Dedifferentiated amniotic fluid mesenchymal stem cell (primary cell): Measurements from ENCODE around the gene CEP63.
"Not testable (repeated sequence)": the region's sequence is repeated elsewhere in the genome, so short reads cannot be mapped to it uniquely, and the experiment has no call there.

ENCODE experiments used
- DNase-seq: peaks from one replicate; pipeline ENCODE4 v3.0.0-alpha.2; 2016; ENCODE audit errors: extremely low spot score

The CEP63 gene

DNA sequence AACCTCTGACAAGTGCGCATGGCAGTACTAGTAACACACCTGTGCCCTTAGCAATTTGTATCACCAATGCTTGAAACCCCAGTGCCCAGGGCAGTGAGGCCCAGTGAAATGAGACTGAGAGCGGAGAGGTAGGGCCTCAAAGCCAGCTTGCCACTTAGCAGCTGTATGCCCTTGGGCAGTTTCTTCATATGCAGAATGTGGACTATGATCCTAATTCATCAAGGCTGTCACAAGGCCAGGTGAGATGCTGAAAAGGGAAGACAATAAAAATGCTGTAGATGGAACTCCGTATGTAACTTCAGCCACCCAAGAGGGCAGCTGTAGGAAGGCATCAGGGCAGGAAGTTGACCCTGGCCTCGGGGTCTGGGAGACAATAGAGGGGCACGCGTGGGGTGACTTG is 90.6 kb downstream of the CEP63 start:
- DNase-seq, result no peak

DNA sequence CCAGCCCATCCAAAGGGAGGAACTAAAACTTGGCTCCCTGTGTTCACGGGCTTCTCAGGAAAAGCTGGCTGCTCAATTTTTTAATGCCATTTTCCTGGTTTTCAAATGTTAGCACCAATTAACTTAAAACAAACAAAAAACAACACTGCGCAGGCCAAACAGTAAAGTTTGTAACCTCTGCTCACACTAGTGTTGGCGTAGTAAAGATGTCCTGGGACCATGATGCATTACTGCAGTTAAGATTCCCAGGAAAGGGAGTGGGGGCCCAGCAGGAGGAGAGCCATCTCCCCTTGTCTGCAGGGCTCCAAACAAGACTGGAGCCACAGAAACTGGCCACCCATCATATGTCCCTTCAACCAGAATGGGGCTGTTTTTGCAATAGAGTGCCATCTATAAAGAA is 91.0 kb downstream of the CEP63 start:
- no peak for DNase-seq

DNA sequence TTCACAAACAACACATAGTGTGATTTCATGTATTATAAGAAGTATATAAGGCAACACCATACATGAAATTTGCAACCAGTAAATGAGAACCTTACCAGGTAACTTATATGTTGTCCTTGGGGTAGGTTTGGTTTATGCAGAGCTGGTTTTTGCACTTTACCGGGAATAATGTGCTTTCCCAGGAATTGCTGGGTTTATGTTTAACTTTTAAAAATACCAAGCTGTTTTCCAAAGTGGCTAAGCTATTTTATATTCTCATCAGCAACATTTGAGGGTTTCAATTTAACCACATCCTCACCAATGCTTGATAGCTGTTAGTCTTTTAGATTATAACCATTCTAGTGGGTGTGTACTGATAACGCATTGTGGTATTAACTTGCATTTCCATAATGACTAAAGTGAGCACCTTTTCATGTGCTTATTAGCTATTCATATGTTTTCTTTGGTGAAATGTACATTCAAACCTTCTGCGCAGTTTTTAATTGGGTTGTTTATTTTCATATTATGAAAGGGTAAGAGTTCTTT is 93.3 kb downstream of the CEP63 start:
- no peak for DNase-seq

DNA sequence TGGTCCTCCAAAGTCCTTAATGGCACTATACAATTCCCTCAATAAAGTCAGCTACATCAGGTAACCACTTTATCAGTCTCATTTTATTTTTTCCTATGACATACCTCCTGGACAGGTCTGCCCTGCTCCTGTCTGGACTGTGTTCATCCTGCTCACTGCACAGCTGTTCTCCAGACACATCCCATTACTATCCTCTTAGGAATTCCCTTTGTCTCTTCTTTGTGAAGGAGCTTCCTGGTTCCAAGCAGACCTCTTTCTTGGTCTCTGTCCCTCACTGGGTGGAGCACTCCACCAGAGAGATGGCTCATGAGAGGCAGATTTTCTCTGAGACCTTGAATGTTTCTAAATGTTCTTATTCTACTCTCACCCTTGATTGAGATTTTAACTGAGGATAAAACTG is 104.9 kb downstream of the CEP63 start:
- DNase-seq, result no peak

DNA sequence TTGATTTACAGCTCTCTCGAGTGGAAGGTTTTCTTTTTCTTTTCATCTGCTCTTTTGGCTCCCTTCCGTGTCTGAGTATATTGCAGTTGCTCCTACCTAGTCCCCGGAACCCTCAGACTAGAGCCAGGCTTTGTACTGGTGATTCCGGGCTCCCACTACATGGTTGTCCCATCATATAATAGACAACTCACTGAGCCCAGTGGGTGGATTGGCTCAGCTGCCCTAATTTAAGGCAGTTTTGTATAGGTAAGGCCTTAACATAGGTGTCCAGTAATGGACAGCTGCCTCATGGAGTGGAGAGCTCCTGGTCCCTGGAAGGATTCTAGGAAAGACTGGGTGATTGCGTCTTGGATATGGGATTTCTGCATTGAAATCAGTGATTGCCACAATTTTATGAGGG is 106.9 kb downstream of the CEP63 start:
- no peak for DNase-seq

DNA sequence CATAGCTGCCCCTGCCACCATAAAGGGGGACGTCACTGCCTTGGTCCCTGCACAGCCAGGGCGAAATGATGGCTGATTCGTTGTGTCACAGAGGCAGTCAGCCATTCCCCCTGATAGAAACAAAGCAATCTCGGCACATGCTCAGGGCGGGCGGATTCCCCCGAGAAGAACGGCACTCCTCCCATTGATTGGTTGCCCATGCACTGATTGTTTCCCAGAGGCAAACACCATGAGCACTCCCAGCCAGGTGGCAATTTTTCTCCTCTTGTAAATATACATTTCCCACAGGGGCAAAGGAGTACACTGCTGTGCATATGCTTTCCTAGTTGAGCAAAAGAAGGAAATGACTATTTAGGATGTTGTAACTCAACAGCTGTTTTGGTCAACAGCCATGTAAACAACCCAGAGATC is 108.5 kb downstream of the CEP63 start:
- DNase-seq, result no peak

DNA sequence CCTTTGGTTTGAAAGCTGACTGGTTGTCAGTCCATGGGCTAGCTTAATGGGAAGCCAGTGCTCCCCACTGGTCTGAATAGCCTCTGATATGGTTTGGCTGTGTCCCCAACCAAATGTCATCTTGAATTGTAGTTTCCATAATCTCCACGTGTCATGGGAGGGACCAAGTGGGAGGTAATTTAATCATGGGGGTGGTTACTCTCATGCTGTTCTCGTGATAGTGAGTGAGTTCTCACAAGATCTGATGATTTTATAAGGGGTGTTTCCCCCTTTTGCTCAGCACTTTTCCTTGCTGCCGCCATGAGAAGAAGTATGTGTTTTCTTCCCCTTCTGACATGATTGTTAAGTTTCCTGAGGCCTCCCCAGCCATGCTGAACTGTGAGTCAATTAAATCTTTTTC is 109.1 kb downstream of the CEP63 start:
- not testable (repeated sequence) for DNase-seq

DNA sequence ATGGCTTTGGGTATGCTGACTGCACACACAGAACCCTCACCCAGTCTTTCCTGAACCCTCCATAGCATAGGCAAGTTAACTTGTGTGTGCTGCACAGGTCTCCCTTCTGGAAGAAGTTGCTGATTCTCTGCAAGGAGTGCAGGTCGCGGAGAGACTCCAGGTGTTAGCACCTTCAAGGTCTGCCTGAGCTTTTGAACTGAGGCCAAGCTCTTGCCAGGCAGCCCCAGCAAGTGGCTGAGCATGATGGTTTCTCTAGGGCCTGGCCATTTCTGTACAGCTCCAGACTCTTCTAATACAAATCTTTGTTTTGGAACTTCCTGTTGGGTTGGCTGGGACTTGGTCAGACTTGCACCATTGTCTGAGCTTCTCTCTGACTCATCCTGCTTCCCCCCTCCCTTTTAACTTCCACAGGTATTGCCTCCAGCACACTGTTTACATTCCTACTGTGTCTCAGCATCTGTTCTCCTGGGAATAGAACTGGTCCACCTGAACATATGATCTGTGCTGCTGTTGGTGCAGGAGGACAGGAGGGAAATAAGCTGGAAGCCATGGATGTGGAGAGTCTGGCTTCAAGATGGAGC is 111.6 kb downstream of the CEP63 start:
- no peak for DNase-seq

DNA sequence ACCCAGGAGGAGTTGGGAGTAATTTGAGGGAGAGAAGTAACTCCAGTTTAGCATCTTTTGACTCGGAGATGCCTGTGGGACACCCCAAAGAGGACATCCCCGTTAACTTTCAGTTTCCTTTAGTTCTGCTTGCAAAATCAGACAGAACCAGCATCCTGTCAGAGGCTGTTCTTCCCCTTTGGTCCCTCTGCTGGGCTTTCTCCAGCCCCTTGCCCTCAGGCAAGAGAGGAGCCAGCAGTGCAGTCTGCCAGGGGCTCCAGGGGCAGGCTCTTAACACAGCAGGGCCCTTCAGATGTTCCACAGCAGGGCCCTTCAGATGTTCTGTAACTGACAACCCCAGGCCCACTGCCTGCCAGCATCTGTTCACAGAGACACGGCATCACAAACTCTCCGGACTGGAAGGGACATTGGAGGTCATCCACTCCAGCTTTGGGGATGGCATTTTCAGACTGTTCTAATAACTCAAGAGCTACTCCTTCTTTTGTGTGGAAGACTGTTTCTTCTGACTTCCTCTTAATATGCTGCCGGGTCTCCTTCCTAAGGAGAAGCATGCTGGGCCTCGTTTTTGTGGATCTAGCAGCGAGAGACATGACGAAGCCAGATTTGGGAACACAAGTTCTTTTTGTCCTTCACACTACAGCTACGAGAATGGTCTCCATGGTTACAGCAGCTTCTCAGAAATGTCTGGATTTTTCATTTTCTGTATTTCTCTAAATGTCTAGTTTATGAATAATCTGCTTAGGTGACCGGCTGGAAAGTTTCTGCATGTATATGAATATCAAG is 113.1 kb downstream of the CEP63 start:
- no peak for DNase-seq

DNA sequence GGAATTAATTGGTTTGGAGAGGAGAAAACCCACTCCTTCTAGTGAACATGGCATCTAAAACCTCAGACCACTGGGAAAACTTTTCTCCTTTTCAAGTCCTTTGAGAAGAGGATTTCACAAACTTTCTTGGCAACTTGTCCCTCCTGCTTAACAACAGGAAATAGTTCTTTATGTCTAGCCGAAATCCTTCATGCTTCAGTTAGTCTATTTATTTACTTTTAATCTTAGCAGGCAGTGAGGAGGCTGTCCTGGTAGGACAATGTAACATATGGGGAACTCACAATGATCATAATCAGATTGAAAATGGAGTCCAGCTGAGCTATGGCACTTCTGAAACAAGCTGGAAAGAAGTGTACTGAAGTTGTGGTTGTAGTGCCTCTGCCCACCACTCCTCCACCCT is 114.3 kb downstream of the CEP63 start:
- peak; percentile 60 for DNase-seq

DNA sequence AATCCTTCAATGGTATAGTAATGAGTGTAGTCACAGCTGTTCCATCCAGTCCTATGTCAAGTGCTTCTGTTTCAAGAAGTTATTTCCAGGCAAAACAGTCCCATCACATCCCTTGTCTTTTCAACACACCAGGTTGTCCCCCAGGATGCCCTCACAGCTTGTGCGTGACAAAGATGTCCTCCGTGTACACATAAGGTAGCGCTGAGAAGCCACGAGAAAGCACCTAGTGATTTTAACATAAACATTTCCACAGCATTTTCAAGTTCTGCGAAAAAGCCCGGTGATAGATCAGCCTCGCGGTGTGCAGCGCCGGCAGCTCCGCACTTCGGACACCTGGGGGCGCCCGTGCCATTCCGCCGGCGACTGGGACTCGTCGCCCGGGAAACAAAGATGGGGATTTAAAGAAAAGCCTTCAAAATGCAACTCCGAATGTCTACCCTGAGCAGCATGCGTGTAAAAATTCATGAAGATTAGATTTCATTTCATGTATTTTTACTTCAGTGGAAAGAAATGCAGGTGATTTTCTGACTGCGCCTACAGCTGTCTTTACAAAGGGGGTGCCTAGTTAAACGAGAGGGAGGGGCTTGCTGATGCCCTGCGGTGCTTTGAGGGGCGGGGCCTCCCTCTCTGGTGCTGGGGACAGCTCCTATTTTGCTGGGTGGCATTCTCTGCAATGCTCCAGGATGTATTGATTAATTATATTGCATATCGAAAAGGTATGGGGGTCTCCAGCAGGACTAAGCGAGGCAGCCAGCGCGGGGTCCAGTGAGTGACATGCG is 115.0 kb downstream of the CEP63 start:
- DNase-seq, result peak; percentile 52

DNA sequence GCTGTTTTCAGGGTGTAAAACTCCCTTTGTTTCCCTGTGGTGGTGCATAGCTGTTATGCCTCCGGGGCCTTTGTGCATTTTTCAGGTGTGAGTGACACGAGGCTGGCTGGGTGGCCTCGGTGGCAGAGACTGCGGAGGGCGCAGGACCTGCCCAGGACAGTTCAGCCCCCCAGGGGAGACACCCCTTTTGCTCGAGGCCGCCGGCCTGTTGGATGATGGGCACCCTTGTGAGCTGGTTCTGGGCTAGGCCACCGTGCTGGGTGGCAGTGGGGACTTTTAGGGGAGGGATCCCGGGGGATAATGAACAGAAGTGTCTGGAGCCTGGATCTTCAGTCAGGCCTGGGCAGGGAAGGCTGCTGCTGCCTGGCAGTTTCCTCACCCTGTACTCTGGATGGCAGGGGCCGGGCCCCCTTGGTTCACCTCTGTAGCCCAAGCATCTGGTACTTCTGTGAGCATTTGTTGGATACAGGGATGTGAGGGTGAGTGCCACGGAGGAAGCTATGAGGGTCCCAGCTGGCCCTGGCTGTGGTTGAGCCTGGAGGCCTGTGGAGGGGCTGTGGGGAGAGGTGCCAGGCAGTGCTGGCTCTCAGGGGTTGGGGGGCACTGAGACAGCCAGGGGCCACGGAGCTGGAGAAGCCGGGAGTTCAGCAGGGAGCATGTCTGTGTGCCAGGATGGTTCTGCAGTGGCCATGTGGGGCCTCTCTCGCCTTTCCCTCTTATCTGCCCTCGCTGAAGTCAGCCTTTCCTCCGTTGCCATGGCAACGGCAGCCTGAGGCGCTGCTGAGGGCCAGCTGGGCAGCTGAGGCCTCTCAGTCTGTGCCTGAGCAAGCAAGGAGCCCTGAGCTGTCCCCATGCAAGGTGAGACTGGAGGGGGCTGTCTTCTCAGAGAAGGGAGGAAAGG is 115.9 kb downstream of the CEP63 start:
- no peak for DNase-seq

DNA sequence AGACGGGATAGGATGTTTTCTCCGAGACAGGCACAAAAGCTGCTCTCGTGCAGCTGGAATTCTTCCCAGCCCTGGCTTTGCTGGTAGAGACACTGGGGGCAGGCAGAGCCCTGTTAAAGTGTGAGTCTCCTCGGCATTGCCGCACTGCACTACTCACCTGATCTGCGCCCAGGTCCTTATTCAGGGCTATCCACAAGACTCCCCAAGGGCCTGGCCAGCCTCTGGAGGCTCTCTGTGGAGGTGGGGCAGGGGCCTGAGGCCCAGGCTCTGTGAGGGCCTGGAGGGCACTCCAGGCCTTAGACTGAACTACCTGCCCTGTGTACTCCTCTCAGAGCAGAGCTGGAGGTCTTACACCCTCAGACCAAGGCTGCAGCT is 116.6 kb downstream of the CEP63 start:
- no peak for DNase-seq

DNA sequence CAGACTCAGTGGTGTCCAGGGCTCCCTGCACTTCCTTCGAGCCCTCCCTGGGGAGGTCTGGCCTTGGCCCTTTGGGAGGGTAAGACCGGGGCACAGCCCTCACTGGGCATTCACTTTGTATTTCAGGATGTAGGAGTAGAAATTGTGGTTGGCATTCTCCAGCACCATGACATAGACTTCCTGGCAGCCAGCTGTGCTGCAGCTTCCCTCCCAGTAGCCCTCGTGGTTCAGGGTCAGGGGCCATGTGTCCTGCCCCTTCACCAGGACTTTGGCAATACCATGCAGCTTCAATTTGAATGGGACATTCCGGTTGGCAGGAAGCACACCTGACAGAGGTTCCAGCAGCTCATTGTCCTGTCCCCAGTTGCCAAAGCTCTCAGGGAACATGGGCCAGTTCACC is 117.6 kb downstream of the CEP63 start:
- DNase-seq, result no peak

DNA sequence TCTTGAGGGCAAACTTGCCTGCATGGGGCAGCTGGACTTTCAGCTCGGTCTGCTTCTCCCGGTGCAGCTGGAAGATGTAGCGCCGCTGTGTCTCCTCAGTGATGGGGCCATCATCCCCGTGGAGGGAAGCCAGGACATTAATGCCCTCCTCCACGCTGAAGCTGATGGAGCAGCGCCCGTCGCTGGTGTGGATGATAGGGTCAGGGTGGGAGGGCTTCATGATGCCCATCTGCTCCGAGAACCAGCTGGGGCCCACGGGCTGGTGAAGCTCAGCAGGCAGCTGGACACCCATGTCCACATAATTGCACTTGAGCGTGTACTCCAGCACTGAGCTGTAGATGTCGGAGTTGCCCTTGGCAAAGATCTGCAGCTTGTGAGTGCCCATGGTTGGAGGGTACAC is 118.1 kb downstream of the CEP63 start:
- no peak for DNase-seq

DNA sequence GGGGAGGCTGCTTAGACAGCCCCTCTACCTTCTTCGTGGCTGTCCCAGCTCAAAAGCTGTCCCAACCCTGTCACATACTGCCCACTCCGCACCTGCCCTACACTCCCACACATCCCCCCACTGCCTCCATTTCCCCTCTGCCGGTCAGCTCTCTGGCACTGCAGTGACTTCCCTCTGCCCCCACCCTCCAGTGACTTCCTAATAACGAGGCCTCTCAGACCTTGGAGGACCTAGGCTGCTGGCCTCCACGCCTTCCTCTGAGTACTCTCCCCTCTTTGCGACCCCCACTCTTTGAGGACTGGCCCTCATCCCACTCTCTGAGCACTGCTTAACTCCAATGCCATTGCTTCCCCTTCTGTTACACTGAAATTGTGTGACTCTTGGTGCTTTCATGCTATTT is 119.7 kb downstream of the CEP63 start:
- no peak for DNase-seq

DNA sequence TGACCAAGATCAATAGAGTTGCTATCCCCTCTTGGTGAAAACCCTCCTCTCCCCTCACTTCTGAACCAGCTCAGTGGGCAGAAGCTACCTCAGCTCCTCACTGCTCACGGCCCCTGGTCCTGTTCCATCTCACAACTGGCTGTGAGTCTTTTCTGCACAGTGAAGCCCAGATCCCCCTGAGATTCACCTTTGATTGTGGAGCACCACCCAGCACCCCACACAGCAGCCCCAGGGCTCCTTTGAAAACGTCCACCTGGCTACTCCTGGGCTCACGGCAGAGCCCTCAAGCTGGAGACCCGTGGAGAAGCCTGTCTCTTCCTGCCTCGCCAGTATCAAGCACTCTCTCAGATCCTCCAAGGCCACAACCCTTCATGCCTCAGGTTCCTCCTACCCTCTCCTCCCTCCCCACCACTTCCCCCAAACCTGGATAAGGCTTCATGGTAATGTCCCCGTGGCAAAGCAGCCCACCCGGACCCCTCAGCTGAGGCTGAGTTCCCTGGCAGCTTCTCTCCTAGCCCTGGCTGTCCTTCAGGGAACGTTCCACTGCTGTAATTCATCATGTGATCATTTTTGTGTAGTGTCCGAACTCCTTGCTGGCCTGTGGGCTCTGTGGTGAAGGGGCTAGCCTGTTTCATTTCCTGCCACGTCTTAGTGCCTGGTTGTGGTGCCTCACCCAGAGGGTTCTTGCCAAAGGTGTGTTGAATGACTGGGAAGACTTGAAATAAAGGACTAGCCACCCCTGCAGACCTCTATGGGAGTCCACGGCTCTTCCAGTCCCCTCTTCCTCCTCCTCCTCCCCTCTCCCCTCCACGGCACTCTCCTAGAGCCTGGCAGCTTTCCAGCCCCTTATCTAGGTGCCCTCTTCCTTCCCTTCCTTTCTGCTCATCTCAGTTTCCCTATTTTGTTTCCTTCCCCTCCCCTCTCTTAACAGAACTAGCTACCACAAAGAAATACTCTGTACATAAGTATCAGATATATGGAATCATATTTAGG is 120.5 kb downstream of the CEP63 start:
- no peak for DNase-seq

DNA sequence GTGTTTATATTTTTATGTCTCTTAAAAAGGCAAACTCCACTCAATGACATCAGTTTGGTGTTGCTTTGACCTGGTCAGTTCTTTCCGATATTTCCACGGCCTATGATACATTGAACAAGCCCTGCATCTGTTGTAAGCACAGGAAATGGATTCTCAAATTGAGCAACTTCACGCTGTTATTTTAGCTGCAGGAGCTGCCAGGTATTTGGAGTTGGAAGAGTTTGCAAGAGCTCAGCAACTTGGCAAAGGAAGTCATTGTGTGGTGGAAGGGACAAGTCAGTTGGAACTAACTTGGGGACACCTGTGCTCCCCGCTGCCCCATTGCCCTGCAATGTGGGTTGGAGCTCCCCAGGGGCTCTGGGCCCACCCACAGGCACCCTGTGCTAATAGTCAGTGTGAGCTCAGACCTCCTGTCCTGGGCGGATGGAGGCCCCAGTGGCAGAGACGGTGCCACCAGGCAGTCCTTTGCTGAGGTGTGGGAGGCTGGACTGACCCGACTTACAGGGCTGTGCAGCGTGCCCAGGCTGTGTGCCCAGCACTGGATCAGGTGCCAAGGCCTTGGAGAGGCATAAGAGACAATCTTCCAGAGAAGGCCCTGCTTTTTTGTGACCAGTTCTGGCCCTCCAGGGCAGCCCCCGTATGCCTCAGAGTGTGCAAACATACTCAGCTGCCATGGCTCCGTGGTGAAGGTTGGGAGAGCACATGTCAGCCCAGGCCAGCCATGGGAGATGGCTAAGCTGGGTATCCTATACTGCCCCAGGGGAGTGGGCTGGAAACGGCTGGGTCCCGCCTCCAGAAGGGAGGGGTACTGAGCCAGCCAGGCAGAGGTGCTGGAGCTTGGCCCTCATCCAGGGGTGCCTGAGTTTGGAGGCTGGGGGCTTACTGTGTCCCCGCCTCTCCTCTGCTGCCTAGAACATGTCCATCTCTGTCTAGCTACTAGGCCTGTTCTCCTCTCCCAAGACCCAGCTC is 121.5 kb downstream of the CEP63 start:
- no peak for DNase-seq

DNA sequence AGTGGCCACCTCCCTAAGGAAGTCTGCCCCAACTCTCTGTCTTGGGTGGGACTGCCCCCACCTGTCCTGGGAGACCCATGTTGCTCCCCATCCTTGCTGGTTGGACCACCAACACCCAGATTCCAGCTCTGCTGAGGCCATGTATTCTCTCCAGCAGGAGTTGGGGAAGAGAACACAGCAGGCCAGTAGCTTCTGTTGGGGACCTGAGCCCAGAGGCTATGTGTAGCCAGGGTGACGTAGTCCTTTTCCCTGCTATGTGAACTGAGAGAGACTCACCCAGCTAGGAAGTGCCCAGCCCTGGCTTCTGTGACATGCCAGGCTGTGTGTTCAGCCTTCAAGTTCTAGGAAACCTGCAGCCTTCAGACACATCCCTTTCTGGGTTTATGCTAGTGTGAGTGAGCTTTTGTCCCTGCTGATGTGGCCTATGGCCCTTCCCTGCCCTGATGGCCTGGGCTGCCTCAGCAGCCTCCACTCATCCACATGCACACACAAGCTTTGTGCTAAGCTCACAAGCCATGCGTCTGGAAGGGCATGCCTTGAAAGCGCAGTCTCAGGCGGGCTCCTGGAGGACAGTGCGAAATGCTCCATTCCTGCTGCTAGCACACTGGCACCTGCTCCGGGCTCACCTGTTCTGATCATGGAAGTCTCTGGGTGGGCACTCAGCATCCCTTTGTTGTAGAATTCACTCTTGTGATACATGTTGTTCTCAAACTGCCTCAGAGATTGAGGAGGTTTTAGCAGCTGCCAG is 122.3 kb downstream of the CEP63 start:
- DNase-seq, result no peak
